K562 (cell line): ENCODE measurements around the gene SLC24A3. TPM values are rescaled to one million over a fixed set of nuclear protein-coding genes. Genes with fewer than 3 reads are reported as not detected.

ENCODE experiments used
- ATAC-seq: fragments of 200-7000 bp; cut with Tn5 transposase; 3 replicates; pipeline ENCODE4 v1.9.1; 2020; ENCODE audit warnings: moderate library complexity
- BruUV-seq: library from RNA; stranded (reverse); fragments of 400-500 nt; replicated peaks from 2 replicates; lab custom pipeline; 2021; lab: Mats Ljungman, UMichigan
- CTCF ChIA-PET: fragments of 300-600 bp; formaldehyde crosslinking; extraction: SDS; loops from one replicate; lab custom pipeline; 2021; ENCODE audit warnings: low intra/inter-chr PET ratio; lab: Yijun Ruan, JAX
- POLR2A ChIA-PET: fragments of 300-600, 350-650 bp; sonication (Branson Sonifier 250); formaldehyde crosslinking; extraction: SDS; loops from one replicate; lab custom pipeline; 2021; ENCODE audit warnings: antibody characterized with exemption, inconsistent platforms; lab: Yijun Ruan, JAX
- DNase-seq, 4 experiments: peaks; one replicate each; pipeline versions ENCODE4 v3.0.0 to v3.0.0-alpha.2; 2011 to 2018; ENCODE audit warnings: low spot score in 3 of 4, mixed read lengths in 3 of 4; ENCODE audit errors: extremely low read depth in 1 of 4
- FAIRE-seq: peaks from 2 replicates; lab custom pipeline; 2011; peaks lifted over from hg19 to GRCh38; lab: Jason Lieb, UNC
- H2AFZ ChIP-seq: 2 replicates; pipeline ENCODE4 v1.6.0; 2011; ENCODE audit warnings: low read depth, low read length, control low read depth, inconsistent platforms
- H3K27ac ChIP-seq: fragments of 200-600 bp; 3 replicates; pipeline ENCODE4 v1.8.0; 2011; ENCODE audit warnings: low read depth, mild to moderate bottlenecking, control low read depth, inconsistent platforms, low read length, moderate library complexity, mixed read lengths; ENCODE audit errors: extremely low read depth
- H3K27me3 ChIP-seq, 2 experiments: fragments of 300-600 bp in 1 of 2; 2 replicates in 1 of 2; 3 replicates in 1 of 2; pipeline versions ENCODE4 v1.6.0 to v1.8.0; 2011; ENCODE audit warnings: inconsistent platforms in 2 of 2, low read length in 2 of 2, mild to moderate bottlenecking in 1 of 2, mixed read lengths in 1 of 2, moderate library complexity in 1 of 2; ENCODE audit not compliant: control insufficient read depth in 2 of 2, insufficient read depth in 2 of 2
- H3K36me3 ChIP-seq: fragments of 300-600 bp; 3 replicates; pipeline ENCODE4 v1.8.0; 2011; ENCODE audit warnings: mild to moderate bottlenecking, low read length, inconsistent platforms; ENCODE audit not compliant: control insufficient read depth, insufficient read depth
- H3K4me1 ChIP-seq, 2 experiments: fragments of 200-600 bp in 1 of 2; replicated peaks in 1 of 2; 2 replicates in 1 of 2; 3 replicates in 1 of 2; pipeline versions ENCODE4 v1.5.1 to v1.8.0; 2011; ENCODE audit warnings: inconsistent platforms in 2 of 2, low read length in 2 of 2, mild to moderate bottlenecking in 1 of 2, mixed read lengths in 1 of 2, moderate library complexity in 1 of 2; ENCODE audit not compliant: control insufficient read depth in 2 of 2, insufficient read depth in 2 of 2
- H3K4me2 ChIP-seq: 2 replicates; pipeline ENCODE4 v1.6.1; 2011; ENCODE audit warnings: low read length, control low read depth, inconsistent platforms, mixed read lengths; ENCODE audit not compliant: insufficient read depth
- H3K4me3 ChIP-seq: fragments of 200-600 bp; sonication (generic), shearing (Covaris generic); 2 replicates; pipeline ENCODE4 v1.5.1; 2016; ENCODE audit warnings: control low read depth, inconsistent platforms
- H3K79me2 ChIP-seq: fragments of 200-600 bp; 3 replicates; pipeline ENCODE4 v1.8.0; 2011; ENCODE audit warnings: low read length, inconsistent platforms; ENCODE audit not compliant: control insufficient read depth, insufficient read depth
- H3K9ac ChIP-seq, 2 experiments: 2 replicates each; pipeline versions ENCODE4 v1.6.0 to v1.6.1; 2011; ENCODE audit warnings: low read depth in 2 of 2, low read length in 2 of 2, control low read depth in 1 of 2, inconsistent platforms in 1 of 2, mild to moderate bottlenecking in 1 of 2, mixed read lengths in 1 of 2; ENCODE audit not compliant: insufficient read depth in 1 of 2
- H3K9me1 ChIP-seq: one replicate; pipeline ENCODE4 v1.6.0; 2011; ENCODE audit warnings: inconsistent platforms, mild to moderate bottlenecking, low read length, moderate library complexity; ENCODE audit not compliant: control insufficient read depth, insufficient read depth
- H3K9me3 ChIP-seq: replicated peaks from 2 replicates; pipeline ENCODE4 v1.5.1; 2011; ENCODE audit warnings: low read depth, low read length, inconsistent platforms; ENCODE audit not compliant: control insufficient read depth, insufficient read depth
- H4K20me1 ChIP-seq: replicated peaks from 2 replicates; pipeline ENCODE4 v1.6.1; 2011; ENCODE audit warnings: low read length, inconsistent platforms, mixed read lengths; ENCODE audit not compliant: control insufficient read depth, insufficient read depth
- ATF4 ChIP-seq: fragments of 450-650 bp; formaldehyde crosslinking; IDR thresholded peaks from 2 replicates; pipeline ENCODE4 v1.4.0; 2022; ENCODE audit warnings: mild to moderate bottlenecking, moderate library complexity
- CBFA2T3 ChIP-seq: fragments of 450-650 bp; IDR thresholded peaks from 2 replicates; pipeline ENCODE4 v1.6.1; 2017
- CHD2 ChIP-seq: IDR thresholded peaks from 2 replicates; pipeline ENCODE4 v1.6.1; 2011; ENCODE audit warnings: low read depth, low read length
- DACH1 ChIP-seq: fragments of 450-650 bp; IDR thresholded peaks from 2 replicates; pipeline ENCODE4 v1.6.1; 2018; ENCODE audit not compliant: partially characterized antibody
- HDGF ChIP-seq: fragments of 450-650 bp; IDR thresholded peaks from 2 replicates; pipeline ENCODE4 v1.6.1; 2016
- NCOA6 ChIP-seq: fragments of 450-650 bp; IDR thresholded peaks from 2 replicates; pipeline ENCODE4 v1.6.1; 2017; ENCODE audit warnings: mild to moderate bottlenecking
- RFX1 ChIP-seq: fragments of 450-650 bp; IDR thresholded peaks from 2 replicates; pipeline ENCODE4 v1.6.1; 2016; ENCODE audit warnings: mild to moderate bottlenecking, moderate library complexity
- TAL1 ChIP-seq: fragments of 450-650 bp; IDR thresholded peaks from 2 replicates; pipeline ENCODE4 v1.6.1; 2016; ENCODE audit warnings: mild to moderate bottlenecking
- ZNF133 ChIP-seq: fragments of 250-450 bp; sonication (Bioruptor Pico); IDR thresholded peaks from 2 replicates; pipeline ENCODE4 v1.4.0; 2020; ENCODE audit warnings: mild to moderate bottlenecking
- WGBS: fragments of 100-300 bp; shearing (Covaris generic); methylation state at CpG from one replicate; pipeline ENCODE4 v1.1.6; 2016; ENCODE audit warnings: low coverage, mixed read lengths; ENCODE audit not compliant: insufficient coverage; ENCODE audit errors: missing lambda C conversion rate; 5-methylcytosine and 5-hydroxymethylcytosine counted together
- in situ Hi-C: fragments of 300-500 bp; cut with MboI; formaldehyde crosslinking; loops from 4 replicates; pipeline ENCODE4 v1.15.0; 2018; ENCODE audit warnings: inconsistent platforms, mixed read lengths
- intact Hi-C: fragments of 100-400 bp; cut with micrococcal nuclease; formaldehyde crosslinking; loops from 2 replicates; pipeline ENCODE4 v1.14.2; 2022
- polyA plus RNA-seq, 8 experiments: library from polyadenylated mRNA; depleted of rRNA in 4 of 8; stranded (reverse) in 5 of 8; unstranded in 3 of 8; fragments of >200 nt; fragmentation: Nextera tagmentation in 2 of 8; fragmentation: Illumina TruSeq in 1 of 8; extraction: Ambion mirVana in 2 of 8; extraction: Trizol in 1 of 8; gene quantifications; 2 replicates each; pipeline versions ENCODE4 v1.2.1 to v1.2.3, GENCODE V29; 2011 to 2014; ENCODE audit warnings: inconsistent platforms in 1 of 8, missing spikeins in 1 of 8
- total RNA-seq, 7 experiments: library from RNA; depleted of rRNA in 6 of 7; stranded (reverse); fragments of >200 nt in 6 of 7; fragmentation: Illumina TruSeq in 2 of 7; extraction: Trizol in 2 of 7; gene quantifications; 2 replicates each; pipeline versions ENCODE4 v1.2.1 to v1.2.3, GENCODE V29; 2011 to 2021; ENCODE audit warnings: low replicate concordance in 1 of 7

SLC24A3 gene
- total and polyA plus RNA-seq, 9 of the 15 experiments (the other 6 are each of a cell fraction or from before 2014, with no cell fraction given) = not detected

GRCh38 chr20:19508449-19508848 is 296.0 kb downstream of the SLC24A3 start:
- TF ChIP-seq ATF4 (no peak), DACH1 (no peak), HDGF (no peak), RFX1 (0 out of 2 replicates have a peak, but pooled peaks have one; percentile 8)
- intact Hi-C loops (no loop called here), in situ Hi-C loops (no loop called here)
- no peaks in the 10 kb centered on the region for H3K9me3 ChIP-seq
- no peak overlapping the region for H3K4me2 ChIP-seq
- H3K4me3 ChIP-seq = no peak overlapping the region
- 0% methylated on average over 5 of the region's 5 CpGs for WGBS
- H3K36me3 ChIP-seq = no peaks in the 10 kb centered on the region
- no peaks in the 10 kb centered on the region for H3K79me2 ChIP-seq
- no peak overlapping the region for H3K27ac ChIP-seq
- DNase-seq (no peak), ATAC-seq (no peak), FAIRE-seq (no peak)
- H3K9me1 ChIP-seq = no peaks in the 10 kb centered on the region
- BruUV-seq = no TSS peak
- CTCF ChIA-PET = no interaction called here
- no peaks in the 10 kb centered on the region for H3K27me3 ChIP-seq
- no peaks in the 10 kb centered on the region for H4K20me1 ChIP-seq
- no peaks in the 10 kb centered on the region for H3K4me1 ChIP-seq
- POLR2A ChIA-PET = no interaction called here
- no peak overlapping the region for H2AFZ ChIP-seq
- H3K9ac ChIP-seq = no peak overlapping the region

GRCh38 chr20:19510611-19511010 is 298.2 kb downstream of the SLC24A3 start:
- in situ Hi-C loops (no loop called here), intact Hi-C loops (no loop called here)
- no peaks in the 10 kb centered on the region for H3K9me3 ChIP-seq
- ChIA-PET CTCF (no interaction called here), POLR2A (interaction anchor here (0.6 kb wide), 1 partner anchor 1046 kb away, joined by 3 read pairs; no protein-coding TSS in a partner anchor)
- no peak overlapping the region for H2AFZ ChIP-seq
- H3K4me2 ChIP-seq = no peak overlapping the region
- H3K4me1 ChIP-seq = no peaks in the 10 kb centered on the region
- no peak for ATAC-seq
- 0% methylated on average over 2 of the region's 2 CpGs for WGBS
- TF ChIP-seq CHD2 = no peak
- TF ChIP-seq TAL1 = peak; percentile 9; the same call in 1 of the 2 replicates
- no peak for TF ChIP-seq ZNF133 (CRISPR knock-in tag)
- 0 out of 2 replicates have a peak, but pooled peaks have one; percentile 23 for TF ChIP-seq CBFA2T3
- TF ChIP-seq NCOA6 = no peak
- H3K79me2 ChIP-seq = no peaks in the 10 kb centered on the region
- H3K27me3 ChIP-seq = no peaks in the 10 kb centered on the region
- no peaks in the 10 kb centered on the region for H3K9me1 ChIP-seq
- no peak overlapping the region for H3K9ac ChIP-seq
- H3K27ac ChIP-seq = no peak overlapping the region
- no peaks in the 10 kb centered on the region for H3K36me3 ChIP-seq
- no peak overlapping the region for H3K4me3 ChIP-seq
- no TSS peak for BruUV-seq
- DNase-seq = peak in 1 of 4 experiments; percentile 0
- no peak for FAIRE-seq
- no peaks in the 10 kb centered on the region for H4K20me1 ChIP-seq
